GM06990 (cell line): ENCODE results near the gene MET.

Experiments used
- DNase-seq: peaks from one replicate; pipeline ENCODE4 v3.0.0-alpha.2; 2011; ENCODE audit not compliant: insufficient read length; ENCODE audit errors: extremely low read depth
- H3K27me3 ChIP-seq: replicated peaks from 2 replicates; pipeline ENCODE4 v1.6.0; 2011; ENCODE audit warnings: low read length; ENCODE audit not compliant: control insufficient read depth, insufficient read depth
- H3K36me3 ChIP-seq: 2 replicates; pipeline ENCODE4 v1.5.1; 2011; ENCODE audit warnings: low read length; ENCODE audit not compliant: control insufficient read depth, insufficient read depth
- H3K4me3 ChIP-seq: replicated peaks from 2 replicates; pipeline ENCODE4 v1.5.1; 2011; ENCODE audit warnings: low read depth, mild to moderate bottlenecking, control low read depth, low read length
- TF ChIP-seq, protein P1 (sequence below): IDR thresholded peaks from 2 replicates; pipeline ENCODE4 v1.5.1; 2011; ENCODE audit warnings: low read length, control low read depth, mild to moderate bottlenecking, inconsistent platforms; ENCODE audit not compliant: insufficient read depth, poor library complexity, severe bottlenecking

Gene MET

DNA sequence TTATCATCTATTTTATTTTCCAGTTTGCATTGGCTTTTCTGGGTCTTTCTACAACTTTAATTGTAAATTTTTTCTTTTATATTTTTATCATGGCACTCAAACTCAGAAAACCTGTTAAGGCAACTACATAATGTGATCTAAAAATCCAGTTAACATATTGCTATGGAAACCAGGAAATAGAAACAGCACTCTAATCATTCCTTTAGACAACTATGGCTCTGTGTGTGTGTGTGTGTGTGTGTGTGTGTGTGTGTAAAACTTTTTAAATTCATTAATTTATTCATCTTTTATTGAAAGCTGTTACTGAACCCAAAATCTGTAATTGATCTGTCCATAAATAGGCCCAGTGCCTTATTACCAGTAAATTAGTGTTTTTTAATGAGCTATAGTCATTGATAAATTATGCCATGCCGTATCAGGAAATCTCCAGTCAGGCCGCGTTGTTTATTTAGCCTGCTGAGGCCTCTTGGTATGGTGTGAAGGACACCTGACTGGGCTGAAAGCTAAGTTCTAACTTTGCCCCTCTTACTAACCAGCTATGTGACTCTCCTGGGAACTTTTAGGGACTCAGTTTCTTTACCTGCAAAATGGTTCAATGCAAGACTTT is 1.5 kb upstream of the MET start:
- DNase-seq = no peak
- Histone ChIP-seq H3K4me3 (no peak overlapping the region), H3K36me3 (no peaks in the 10 kb centered on the region), H3K27me3 (peaks cover 3% of the 10 kb centered on the region)
- TF ChIP-seq, protein P1, sequence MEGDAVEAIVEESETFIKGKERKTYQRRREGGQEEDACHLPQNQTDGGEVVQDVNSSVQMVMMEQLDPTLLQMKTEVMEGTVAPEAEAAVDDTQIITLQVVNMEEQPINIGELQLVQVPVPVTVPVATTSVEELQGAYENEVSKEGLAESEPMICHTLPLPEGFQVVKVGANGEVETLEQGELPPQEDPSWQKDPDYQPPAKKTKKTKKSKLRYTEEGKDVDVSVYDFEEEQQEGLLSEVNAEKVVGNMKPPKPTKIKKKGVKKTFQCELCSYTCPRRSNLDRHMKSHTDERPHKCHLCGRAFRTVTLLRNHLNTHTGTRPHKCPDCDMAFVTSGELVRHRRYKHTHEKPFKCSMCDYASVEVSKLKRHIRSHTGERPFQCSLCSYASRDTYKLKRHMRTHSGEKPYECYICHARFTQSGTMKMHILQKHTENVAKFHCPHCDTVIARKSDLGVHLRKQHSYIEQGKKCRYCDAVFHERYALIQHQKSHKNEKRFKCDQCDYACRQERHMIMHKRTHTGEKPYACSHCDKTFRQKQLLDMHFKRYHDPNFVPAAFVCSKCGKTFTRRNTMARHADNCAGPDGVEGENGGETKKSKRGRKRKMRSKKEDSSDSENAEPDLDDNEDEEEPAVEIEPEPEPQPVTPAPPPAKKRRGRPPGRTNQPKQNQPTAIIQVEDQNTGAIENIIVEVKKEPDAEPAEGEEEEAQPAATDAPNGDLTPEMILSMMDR = no peak

DNA sequence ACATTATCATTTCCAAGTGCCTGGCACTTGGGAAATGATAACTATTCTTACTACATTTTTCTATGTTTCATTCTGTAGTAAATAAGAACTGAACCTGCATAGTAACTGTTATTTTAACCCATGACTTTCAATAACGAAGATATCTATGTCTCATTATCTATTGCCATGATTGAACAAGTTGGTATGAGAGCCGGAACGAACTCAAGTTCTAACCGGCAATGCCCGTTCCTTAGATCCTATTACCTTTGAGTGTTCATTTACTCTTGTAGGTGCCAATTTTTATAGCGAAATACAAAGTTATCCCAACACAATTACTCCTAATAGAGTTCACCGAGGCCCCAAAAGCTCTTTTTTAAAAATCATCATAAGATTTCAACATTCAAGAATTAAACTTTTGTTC is 885 bp upstream of the MET start:
- no peak for DNase-seq
- peaks cover 3% of the 10 kb centered on the region for H3K27me3 ChIP-seq

DNA sequence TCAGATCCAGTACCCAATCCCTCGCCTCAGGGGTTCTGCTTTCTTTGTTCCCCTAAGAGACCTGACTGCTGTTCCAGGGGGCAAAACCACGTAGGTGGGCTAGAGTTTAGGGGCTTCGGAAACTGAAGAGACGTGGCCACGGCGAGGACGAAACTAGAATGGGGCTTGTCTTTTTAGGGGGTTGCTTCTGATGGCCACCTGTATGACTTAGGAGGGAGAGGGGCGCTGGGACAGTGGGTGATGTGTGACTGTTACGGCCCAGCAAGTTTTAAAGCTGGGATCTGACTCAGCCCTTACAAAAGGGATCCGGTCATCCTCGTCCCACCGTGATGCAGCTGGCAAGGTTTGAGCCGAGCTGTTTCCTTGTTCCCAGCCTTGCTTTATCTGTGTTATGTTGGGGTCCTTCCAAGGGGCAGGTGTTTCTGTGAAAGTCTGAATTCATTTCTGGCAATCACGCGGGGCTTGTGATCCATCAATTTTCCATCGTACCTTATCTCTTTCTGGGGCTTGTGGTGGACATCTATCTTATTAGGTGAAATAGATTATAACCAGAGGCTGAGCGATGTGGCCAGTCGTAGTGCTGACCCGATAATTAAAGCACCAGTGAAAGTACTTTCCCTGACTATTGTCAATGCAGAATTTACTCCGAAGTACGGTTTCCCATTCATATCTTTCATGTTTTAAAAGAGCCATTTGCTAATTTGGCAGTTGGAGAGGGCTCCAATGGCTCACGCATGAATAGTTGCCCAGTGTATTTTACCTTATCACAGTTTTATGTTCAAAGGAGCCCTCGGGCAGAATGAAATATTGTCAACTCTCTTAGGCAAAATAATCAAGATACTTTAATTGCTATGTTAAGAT is 830 bp downstream of the MET start:
- Histone ChIP-seq H3K36me3 (no peaks in the 10 kb centered on the region), H3K27me3 (peaks cover 5% of the 10 kb centered on the region), H3K4me3 (no peak overlapping the region)
- TF ChIP-seq, protein P1 = no peak
- DNase-seq = no peak

More for the DNA sequence above, 885 bp upstream of the MET start:
- no peak overlapping the region for H3K4me3 ChIP-seq
- TF ChIP-seq, protein P1 = no peak
- no peaks in the 10 kb centered on the region for H3K36me3 ChIP-seq

DNA sequence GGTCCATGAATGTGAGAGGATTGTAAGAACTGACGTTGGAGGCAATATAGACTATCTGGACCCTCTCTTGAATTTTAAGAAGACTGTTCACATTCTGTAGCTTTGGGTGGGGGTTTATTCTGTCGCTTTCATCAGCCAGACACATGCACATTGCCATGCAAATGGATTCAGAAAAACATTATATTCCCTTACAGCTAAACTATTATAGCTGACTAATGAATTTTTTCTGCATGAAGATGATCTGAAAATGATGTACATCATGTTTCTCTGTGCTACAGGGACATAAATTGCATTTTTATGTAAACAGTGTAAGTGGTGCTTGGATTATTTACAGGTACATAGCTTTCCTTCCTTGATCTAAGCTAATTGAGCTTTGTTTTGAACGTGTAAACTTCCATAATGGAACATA is 1.5 kb downstream of the MET start:
- no peak for DNase-seq
- Histone ChIP-seq H3K4me3 (no peak overlapping the region), H3K36me3 (no peaks in the 10 kb centered on the region), H3K27me3 (peaks cover 5% of the 10 kb centered on the region)
- TF ChIP-seq, protein P1 = no peak

DNA sequence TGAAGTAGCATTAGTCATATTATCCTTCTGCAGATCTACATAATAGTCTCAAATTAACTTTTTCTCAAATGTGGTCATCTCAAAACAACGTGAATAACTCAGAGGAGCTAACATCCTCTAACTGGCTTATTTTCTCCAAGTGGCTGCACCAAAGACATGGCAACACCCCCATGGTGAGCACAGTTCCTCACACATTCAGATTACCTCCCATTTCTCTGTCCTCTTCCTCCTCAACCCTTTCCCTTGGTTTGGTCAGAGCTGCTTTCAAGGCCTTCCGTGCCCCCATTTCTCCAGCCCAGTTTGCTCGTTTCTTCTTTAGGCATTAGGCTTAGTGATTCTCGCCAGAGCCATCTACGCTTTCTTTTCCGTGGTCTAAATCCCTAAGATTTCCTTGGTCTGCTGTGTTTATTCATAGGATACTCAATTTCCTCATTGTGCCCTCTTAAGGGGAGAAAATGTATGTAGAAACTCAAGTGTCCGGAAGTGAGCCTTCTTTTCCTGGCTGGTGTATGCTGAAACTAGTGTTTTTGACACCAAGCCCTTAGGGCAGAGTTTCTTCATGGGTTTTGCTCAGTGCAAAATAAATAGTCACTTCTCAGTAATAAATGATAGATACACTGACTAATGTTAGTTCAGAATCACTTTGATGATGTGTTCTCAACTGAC is 2.6 kb downstream of the MET start:
- TF ChIP-seq, protein P1 = no peak
- peaks cover 4% of the 10 kb centered on the region for H3K27me3 ChIP-seq
- H3K36me3 ChIP-seq = no peaks in the 10 kb centered on the region
- no peak overlapping the region for H3K4me3 ChIP-seq
- DNase-seq = no peak
